PC-3 (cell line): ENCODE measurements around the gene KYNU. TPM values are rescaled to one million over a fixed set of nuclear protein-coding genes. Genes with fewer than 3 reads are reported as not detected.

Source experiments
- ATAC-seq: fragments of 200-7000 bp; cut with Tn5 transposase; 2 replicates; pipeline ENCODE4 v1.9.1; 2020; ENCODE audit warnings: mild to moderate bottlenecking, moderate library complexity
- BruUV-seq: library from RNA; stranded (reverse); fragments of 400-500 nt; replicated peaks from 2 replicates; lab custom pipeline; 2021; lab: Mats Ljungman, UMichigan
- CTCF ChIA-PET: fragments of 300-600 bp; sonication (Branson Sonifier 250); formaldehyde crosslinking; loops from one replicate; lab custom pipeline; 2022; ENCODE audit warnings: antibody characterized with exemption; lab: Charles Lee
- POLR2A ChIA-PET: fragments of 300-600 bp; sonication (Branson Sonifier 250); formaldehyde crosslinking; loops from one replicate; lab custom pipeline; 2022; ENCODE audit warnings: antibody characterized with exemption; ENCODE audit not compliant: unreplicated experiment; lab: Charles Lee
- DNase-seq: peaks from one replicate; pipeline ENCODE4 v3.0.0-alpha.2; 2015
- H2AFZ ChIP-seq: fragments of 300-600 bp; sonication (generic); 2 replicates; pipeline ENCODE4 v1.6.0; 2016; ENCODE audit warnings: antibody characterized with exemption, low read length
- H3F3A ChIP-seq: fragments of 300-600 bp; sonication (generic); one replicate; pipeline ENCODE4 v1.6.0; 2017; ENCODE audit warnings: antibody characterized with exemption, low read length, control low read depth, mild to moderate bottlenecking; ENCODE audit not compliant: unreplicated experiment
- H3K27ac ChIP-seq: fragments of 300-600 bp; sonication (generic); 2 replicates; pipeline ENCODE4 v1.5.1; 2016; ENCODE audit warnings: mild to moderate bottlenecking, low read length
- H3K27me3 ChIP-seq: fragments of 300-600 bp; sonication (generic); 2 replicates; pipeline ENCODE4 v1.6.1; 2016; ENCODE audit warnings: low read length, mixed read lengths
- H3K36me3 ChIP-seq: fragments of 300-600 bp; sonication (generic); 2 replicates; pipeline ENCODE4 v1.6.1; 2016; ENCODE audit warnings: low read depth, mixed run types, low read length, mixed read lengths
- H3K4me1 ChIP-seq: fragments of 300-600 bp; sonication (generic); 2 replicates; pipeline ENCODE4 v1.5.1; 2016; ENCODE audit warnings: low read length; ENCODE audit not compliant: insufficient read depth
- H3K4me2 ChIP-seq: fragments of 300-600 bp; sonication (generic); 2 replicates; pipeline ENCODE4 v1.6.0; 2016; ENCODE audit warnings: low read length
- H3K4me3 ChIP-seq: fragments of 300-600 bp; sonication (generic); 2 replicates; pipeline ENCODE4 v1.5.1; 2016; ENCODE audit warnings: mild to moderate bottlenecking, low read length, mixed read lengths
- H3K79me2 ChIP-seq: fragments of 300-600 bp; sonication (generic); 2 replicates; pipeline ENCODE4 v1.6.1; 2017; ENCODE audit warnings: low read length, mixed read lengths
- H3K9ac ChIP-seq: fragments of 300-600 bp; sonication (generic); 2 replicates; pipeline ENCODE4 v1.6.0; 2016; ENCODE audit warnings: mild to moderate bottlenecking, low read length
- H3K9me2 ChIP-seq: fragments of 300-600 bp; sonication (generic); replicated peaks from 2 replicates; pipeline ENCODE4 v1.6.1; 2016; ENCODE audit warnings: mixed run types, low read length, mixed read lengths
- H3K9me3 ChIP-seq: fragments of 300-600 bp; sonication (generic); 2 replicates; pipeline ENCODE4 v1.6.1; 2016; ENCODE audit warnings: low read length, mixed read lengths
- H4K20me1 ChIP-seq: fragments of 300-600 bp; sonication (generic); 2 replicates; pipeline ENCODE4 v1.6.1; 2016; ENCODE audit warnings: low read length, mixed read lengths
- CTCF ChIP-seq: fragments of 300-600 bp; sonication (generic); conservative IDR thresholded peaks from 2 replicates; pipeline ENCODE4 v1.5.1; 2017; ENCODE audit warnings: antibody characterized with exemption, low read depth, mild to moderate bottlenecking, low read length
- EZH2 ChIP-seq: fragments of 300-600 bp; sonication (generic); IDR thresholded peaks from one replicate; pipeline ENCODE4 v1.6.1; 2017; ENCODE audit warnings: antibody characterized with exemption, mild to moderate bottlenecking, low read length; ENCODE audit not compliant: unreplicated experiment
- EZH2phosphoT487 ChIP-seq: fragments of 300-600 bp; sonication (generic); IDR thresholded peaks from 2 replicates; pipeline ENCODE4 v1.6.1; 2018; ENCODE audit warnings: mild to moderate bottlenecking, antibody characterized with exemption, low read length, borderline replicate concordance
- intact Hi-C: fragments of 100-400 bp; cut with micrococcal nuclease; formaldehyde crosslinking; loops from 2 replicates; pipeline ENCODE4 v1.9.0; 2023
- total RNA-seq: library from RNA; depleted of rRNA; stranded (reverse); fragments of >200 nt; gene quantifications from 2 replicates; pipeline ENCODE4 v1.2.3, GENCODE V29; 2014

KYNU gene
- total RNA-seq, 1 experiment from 2014 or later: 2.3 TPM

- no peak for TF ChIP-seq EZH2
- no peak for TF ChIP-seq EZH2phosphoT487
- TF ChIP-seq CTCF: no peak
- CTCF ChIA-PET: no interaction called here
Measured at GRCh38 chr2:142973160-142973821, 95.8 kb downstream of the KYNU start.

GRCh38 chr2:142973822-142974207, 96.4 kb downstream of the KYNU start:
- H3K4me1 ChIP-seq: peaks cover 28% of the 10 kb centered on the region
- H3K27ac ChIP-seq: peak overlapping the region; percentile 77
- H3K27me3 ChIP-seq: no peaks in the 10 kb centered on the region
- H4K20me1 ChIP-seq: no peaks in the 10 kb centered on the region
- TF ChIP-seq EZH2: no peak
- TF ChIP-seq CTCF: no peak
- TF ChIP-seq EZH2phosphoT487: no peak
- peak overlapping the region; percentile 44 for H2AFZ ChIP-seq
- BruUV-seq: no TSS peak
- ATAC-seq: peak; percentile 18; the same call in 1 of the 2 replicates
- no peaks in the 10 kb centered on the region for H3K79me2 ChIP-seq
- DNase-seq: no peak
- ChIA-PET POLR2A (interaction anchor here (0.5 kb wide), 1 partner anchor 33 kb away, joined by 3 read pairs; no protein-coding TSS in a partner anchor), CTCF (interaction anchor here (1.1 to 1.2 kb wide), 2 partner anchors 13 to 96 kb away, joined by 4 to 10 read pairs; partner anchors contain the start of gene KYNU)
- H3K36me3 ChIP-seq: no peaks in the 10 kb centered on the region
- peak overlapping the region; percentile 75 for H3K4me2 ChIP-seq
- no peaks in the 10 kb centered on the region for H3F3A ChIP-seq
- H3K9me2 ChIP-seq: no peaks in the 10 kb centered on the region
- peak overlapping the region; percentile 44 for H3K9ac ChIP-seq
- H3K9me3 ChIP-seq: no peaks in the 10 kb centered on the region
- intact Hi-C loops: loop anchor here (2.0 kb wide), 1 partner anchor 29 kb away; no protein-coding TSS in a partner anchor
- peak overlapping the region; percentile 30; the same call in 1 of the 2 replicates for H3K4me3 ChIP-seq

More at GRCh38 chr2:142973160-142973821, 95.8 kb downstream of the KYNU start:
- no peak for DNase-seq
- POLR2A ChIA-PET: interaction anchor here (0.5 kb wide), 1 partner anchor 33 kb away, joined by 3 read pairs; no protein-coding TSS in a partner anchor
- no peaks in the 10 kb centered on the region for H3K9me3 ChIP-seq
- no peak overlapping the region for H3K9ac ChIP-seq
- H3K36me3 ChIP-seq: no peaks in the 10 kb centered on the region
- no TSS peak for BruUV-seq
- peaks cover 28% of the 10 kb centered on the region for H3K4me1 ChIP-seq
- H3K27ac ChIP-seq: peak overlapping the region; percentile 77
- H4K20me1 ChIP-seq: no peaks in the 10 kb centered on the region
- H3K9me2 ChIP-seq: no peaks in the 10 kb centered on the region
- no peak overlapping the region for H2AFZ ChIP-seq
- no peaks in the 10 kb centered on the region for H3F3A ChIP-seq
- H3K4me3 ChIP-seq: no peak overlapping the region
- peak overlapping the region; percentile 75; the same call in 1 of the 2 replicates for H3K4me2 ChIP-seq
- ATAC-seq: no peak
- H3K79me2 ChIP-seq: no peaks in the 10 kb centered on the region
- no peaks in the 10 kb centered on the region for H3K27me3 ChIP-seq
- intact Hi-C loops: no loop called here
